OCI-LY1 (cell line): Measurements from ENCODE around the gene SLC4A5.

Experiments
- H2AFZ ChIP-seq: fragments of 200-600 bp; sonication (generic), shearing (Covaris generic); 2 replicates; pipeline ENCODE4 v1.6.0; 2014; ENCODE audit warnings: antibody characterized with exemption, mild to moderate bottlenecking, low read length
- H3F3A ChIP-seq: fragments of 200-600 bp; sonication (generic), shearing (Covaris generic); 2 replicates; pipeline ENCODE4 v1.6.0; 2014; ENCODE audit warnings: mild to moderate bottlenecking, antibody characterized with exemption, low read length, moderate library complexity; ENCODE audit not compliant: insufficient read depth
- H3K27ac ChIP-seq: fragments of 200-600 bp; sonication (generic); 2 replicates; pipeline ENCODE4 v1.5.1; 2014; ENCODE audit warnings: low read length, mixed run types, mild to moderate bottlenecking, low read depth; ENCODE audit not compliant: poor library complexity, severe bottlenecking
- H3K27me3 ChIP-seq: fragments of 200-600 bp; sonication (generic); 2 replicates; pipeline ENCODE4 v1.6.0; 2014; ENCODE audit warnings: antibody characterized with exemption, mild to moderate bottlenecking, low read length, moderate library complexity; ENCODE audit not compliant: insufficient read depth
- H3K36me3 ChIP-seq: fragments of 200-600 bp; sonication (generic); 2 replicates; pipeline ENCODE4 v1.6.1; 2014; ENCODE audit warnings: mild to moderate bottlenecking, antibody characterized with exemption, low read length, moderate library complexity, mixed read lengths; ENCODE audit not compliant: insufficient read depth
- H3K4me1 ChIP-seq: fragments of 200-600 bp; sonication (generic); 2 replicates; pipeline ENCODE4 v1.5.1; 2014; ENCODE audit warnings: mild to moderate bottlenecking, low read length, moderate library complexity; ENCODE audit not compliant: insufficient read depth, severe bottlenecking
- H3K4me2 ChIP-seq: fragments of 200-600 bp; sonication (generic), shearing (Covaris generic); 2 replicates; pipeline ENCODE4 v1.6.1; 2014; ENCODE audit warnings: low read length
- H3K4me3 ChIP-seq: fragments of 200-600 bp; sonication (generic); 2 replicates; pipeline ENCODE4 v1.5.1; 2014; ENCODE audit warnings: low read length, low read depth, mild to moderate bottlenecking, mixed read lengths; ENCODE audit not compliant: poor library complexity, severe bottlenecking
- H3K79me2 ChIP-seq: fragments of 200-600 bp; shearing (Covaris generic); 2 replicates; pipeline ENCODE4 v1.6.1; 2016; ENCODE audit warnings: mixed run types, low read length, mixed read lengths; ENCODE audit not compliant: insufficient read depth
- H3K9ac ChIP-seq: fragments of 200-600 bp; sonication (generic), shearing (Covaris generic); 2 replicates; pipeline ENCODE4 v1.6.1; 2014; ENCODE audit warnings: mild to moderate bottlenecking, low read length, mixed read lengths
- H3K9me2 ChIP-seq: fragments of 200-600 bp; sonication (generic), shearing (Covaris generic); 2 replicates; pipeline ENCODE4 v1.6.1; 2014; ENCODE audit warnings: low read depth, mild to moderate bottlenecking, low read length, mixed read lengths
- H3K9me3 ChIP-seq: fragments of 200-600 bp; shearing (Covaris generic); 2 replicates; pipeline ENCODE4 v1.6.1; 2014; ENCODE audit warnings: low read length, mixed read lengths
- H4K20me1 ChIP-seq: fragments of 200-600 bp; sonication (generic), shearing (Covaris generic); 2 replicates; pipeline ENCODE4 v1.6.0; 2016; ENCODE audit warnings: mild to moderate bottlenecking, low read length; ENCODE audit not compliant: insufficient read depth
- CTCF ChIP-seq: fragments of 200-600 bp; sonication (generic), shearing (Covaris generic); IDR thresholded peaks from 2 replicates; pipeline ENCODE4 v1.5.1; 2017; ENCODE audit warnings: mild to moderate bottlenecking, antibody characterized with exemption, low read length, moderate library complexity, mixed read lengths
- EZH2 ChIP-seq: fragments of 200-600 bp; sonication (generic), shearing (Covaris generic); IDR thresholded peaks from 2 replicates; pipeline ENCODE4 v1.8.0; 2017; ENCODE audit warnings: borderline replicate concordance, mixed run types, mild to moderate bottlenecking, antibody characterized with exemption, low read length, moderate library complexity, mixed read lengths

Gene SLC4A5

DNA sequence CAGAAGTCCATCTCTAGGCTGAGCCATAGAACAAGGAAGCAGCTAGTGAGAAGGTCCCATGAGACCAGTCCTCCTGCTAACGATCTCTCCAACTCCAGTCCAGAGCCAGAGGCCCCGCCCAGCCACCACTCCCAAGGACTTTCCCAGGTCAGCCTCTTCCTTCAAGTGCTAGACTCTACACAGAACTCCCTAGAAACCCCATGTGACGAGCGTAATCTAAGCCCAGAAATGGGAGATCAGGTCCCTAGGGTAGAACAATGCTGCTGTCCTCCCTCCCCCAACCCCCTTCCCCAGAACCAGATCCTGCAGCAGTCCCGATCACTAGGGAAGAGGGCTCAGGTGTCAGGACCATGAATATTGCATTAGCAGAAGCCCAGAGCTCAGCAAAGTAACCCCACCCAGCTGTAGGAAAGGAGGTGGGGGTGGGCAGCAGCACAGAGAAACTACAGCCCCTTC lies 30.0 kb upstream of the SLC4A5 start:
- Histone ChIP-seq H3K27ac (no peak overlapping the region), H3K79me2 (no peaks in the 10 kb centered on the region), H3K9ac (no peak overlapping the region), H2AFZ (no peak overlapping the region), H3K4me3 (no peak overlapping the region), H3K27me3 (no peaks in the 10 kb centered on the region), H3K4me1 (peaks cover 6% of the 10 kb centered on the region), H3F3A (no peaks in the 10 kb centered on the region), H3K4me2 (no peak overlapping the region), H3K9me2 (no peaks in the 10 kb centered on the region), H4K20me1 (no peaks in the 10 kb centered on the region), H3K9me3 (no peaks in the 10 kb centered on the region), H3K36me3 (peaks cover 40% of the 10 kb centered on the region)
- TF ChIP-seq EZH2 (no peak), CTCF (no peak)

- Histone ChIP-seq H3K9me3 (no peaks in the 10 kb centered on the region), H3K4me3 (no peak overlapping the region), H3K4me1 (peaks cover 6% of the 10 kb centered on the region), H3K9ac (no peak overlapping the region), H3F3A (no peaks in the 10 kb centered on the region), H3K27ac (no peak overlapping the region), H3K4me2 (no peak overlapping the region), H3K79me2 (no peaks in the 10 kb centered on the region), H4K20me1 (no peaks in the 10 kb centered on the region), H3K9me2 (no peaks in the 10 kb centered on the region), H3K27me3 (no peaks in the 10 kb centered on the region), H3K36me3 (peaks cover 41% of the 10 kb centered on the region), H2AFZ (no peak overlapping the region)
- TF ChIP-seq EZH2 (no peak), CTCF (no peak)
Observed at GRCh38 chr2:74372674-74373073, 29.5 kb upstream of the SLC4A5 start.

DNA sequence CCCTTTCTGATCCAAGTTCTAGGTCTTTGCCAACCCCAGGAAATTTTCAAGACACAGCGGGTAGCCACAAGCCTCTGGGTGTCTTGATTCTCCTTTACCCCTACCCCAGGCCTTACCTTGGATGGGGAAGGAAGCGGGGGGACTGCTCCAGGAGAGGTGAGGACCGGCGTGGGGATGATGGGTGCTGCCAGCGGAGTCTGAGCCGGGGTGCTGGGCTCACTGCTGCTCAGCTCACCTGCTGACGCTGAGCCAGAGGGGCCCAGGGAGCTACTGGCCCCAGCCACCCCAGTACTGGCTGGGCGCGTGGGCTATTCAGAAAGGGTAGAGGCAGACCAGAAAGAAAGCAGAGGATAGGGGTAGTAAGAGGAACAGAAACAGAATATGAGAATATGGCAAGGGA lies 28.2 kb upstream of the SLC4A5 start:
- no peak overlapping the region for H3K4me3 ChIP-seq
- no peaks in the 10 kb centered on the region for H3K9me2 ChIP-seq
- H3K4me2 ChIP-seq, result no peak overlapping the region
- H3K79me2 ChIP-seq, result no peaks in the 10 kb centered on the region
- H3K4me1 ChIP-seq, result peaks cover 6% of the 10 kb centered on the region
- no peaks in the 10 kb centered on the region for H3K9me3 ChIP-seq
- H3K27me3 ChIP-seq, result no peaks in the 10 kb centered on the region
- H2AFZ ChIP-seq, result no peak overlapping the region
- no peaks in the 10 kb centered on the region for H4K20me1 ChIP-seq
- peaks cover 44% of the 10 kb centered on the region for H3K36me3 ChIP-seq
- no peak for TF ChIP-seq CTCF
- no peak for TF ChIP-seq EZH2
- H3F3A ChIP-seq, result no peaks in the 10 kb centered on the region
- H3K9ac ChIP-seq, result no peak overlapping the region
- H3K27ac ChIP-seq, result no peak overlapping the region
